D341Med (cell line): Measurements from ENCODE around the gene ADAMTSL3.

ENCODE experiments used
- DNase-seq: peaks from one replicate; pipeline ENCODE4 v3.0.0; 2012; ENCODE audit warnings: low spot score

ADAMTSL3 gene, protein sequence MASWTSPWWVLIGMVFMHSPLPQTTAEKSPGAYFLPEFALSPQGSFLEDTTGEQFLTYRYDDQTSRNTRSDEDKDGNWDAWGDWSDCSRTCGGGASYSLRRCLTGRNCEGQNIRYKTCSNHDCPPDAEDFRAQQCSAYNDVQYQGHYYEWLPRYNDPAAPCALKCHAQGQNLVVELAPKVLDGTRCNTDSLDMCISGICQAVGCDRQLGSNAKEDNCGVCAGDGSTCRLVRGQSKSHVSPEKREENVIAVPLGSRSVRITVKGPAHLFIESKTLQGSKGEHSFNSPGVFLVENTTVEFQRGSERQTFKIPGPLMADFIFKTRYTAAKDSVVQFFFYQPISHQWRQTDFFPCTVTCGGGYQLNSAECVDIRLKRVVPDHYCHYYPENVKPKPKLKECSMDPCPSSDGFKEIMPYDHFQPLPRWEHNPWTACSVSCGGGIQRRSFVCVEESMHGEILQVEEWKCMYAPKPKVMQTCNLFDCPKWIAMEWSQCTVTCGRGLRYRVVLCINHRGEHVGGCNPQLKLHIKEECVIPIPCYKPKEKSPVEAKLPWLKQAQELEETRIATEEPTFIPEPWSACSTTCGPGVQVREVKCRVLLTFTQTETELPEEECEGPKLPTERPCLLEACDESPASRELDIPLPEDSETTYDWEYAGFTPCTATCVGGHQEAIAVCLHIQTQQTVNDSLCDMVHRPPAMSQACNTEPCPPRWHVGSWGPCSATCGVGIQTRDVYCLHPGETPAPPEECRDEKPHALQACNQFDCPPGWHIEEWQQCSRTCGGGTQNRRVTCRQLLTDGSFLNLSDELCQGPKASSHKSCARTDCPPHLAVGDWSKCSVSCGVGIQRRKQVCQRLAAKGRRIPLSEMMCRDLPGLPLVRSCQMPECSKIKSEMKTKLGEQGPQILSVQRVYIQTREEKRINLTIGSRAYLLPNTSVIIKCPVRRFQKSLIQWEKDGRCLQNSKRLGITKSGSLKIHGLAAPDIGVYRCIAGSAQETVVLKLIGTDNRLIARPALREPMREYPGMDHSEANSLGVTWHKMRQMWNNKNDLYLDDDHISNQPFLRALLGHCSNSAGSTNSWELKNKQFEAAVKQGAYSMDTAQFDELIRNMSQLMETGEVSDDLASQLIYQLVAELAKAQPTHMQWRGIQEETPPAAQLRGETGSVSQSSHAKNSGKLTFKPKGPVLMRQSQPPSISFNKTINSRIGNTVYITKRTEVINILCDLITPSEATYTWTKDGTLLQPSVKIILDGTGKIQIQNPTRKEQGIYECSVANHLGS (N-terminal part only)

DNA sequence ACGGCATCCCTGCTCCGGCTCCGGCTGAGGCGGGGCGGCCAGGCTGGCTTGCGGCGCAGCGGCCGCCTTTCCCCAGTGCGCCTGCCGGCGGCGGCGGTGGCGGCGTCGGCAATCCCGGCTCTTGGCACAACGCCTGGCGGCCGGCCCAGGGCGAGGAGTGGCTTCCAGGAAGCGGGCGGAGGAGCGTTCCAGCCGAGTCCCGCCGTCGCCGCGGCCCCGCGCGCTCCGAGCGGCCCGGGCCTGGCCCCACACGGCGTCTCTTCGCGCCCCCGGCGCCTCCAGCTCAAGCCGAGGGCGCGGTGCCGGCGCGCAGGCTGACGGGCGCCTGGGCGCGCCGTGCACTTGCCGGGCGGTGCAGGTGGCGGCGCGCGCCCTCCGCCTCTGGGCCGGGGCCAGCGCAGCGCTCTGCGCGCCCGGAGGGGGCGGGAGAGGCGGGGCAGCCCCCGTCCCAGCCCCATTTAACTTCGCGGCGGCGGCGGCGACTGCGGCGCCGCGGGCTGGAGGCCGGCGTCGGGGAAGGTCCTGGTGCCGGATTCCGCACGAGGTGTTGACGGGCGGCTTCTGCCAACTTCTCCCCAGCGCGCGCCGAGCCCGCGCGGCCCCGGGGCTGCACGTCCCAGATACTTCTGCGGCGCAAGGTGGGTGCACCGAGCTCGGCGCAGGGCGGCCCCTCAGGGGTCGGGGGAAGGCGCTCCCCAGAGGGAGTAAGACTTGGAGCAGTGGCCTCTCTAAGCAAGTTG lies at the start of gene ADAMTSL3:
Gene ADAMTSL3, plus strand, starts transcription at position 485 of the 740 bp plus-strand sequence. CDS start 1,639 bp downstream, outside the sequence.
- peak; percentile 89 for DNase-seq

- no peak for DNase-seq
Observed at GRCh38 chr15:83604549-83604948, 49.4 kb upstream of the ADAMTSL3 start.

GRCh38 chr15:83605111-83605945 lies 48.6 kb upstream of the ADAMTSL3 start:
- no peak for DNase-seq

- DNase-seq, result no peak
Observed at GRCh38 chr15:83610132-83610531, 43.8 kb upstream of the ADAMTSL3 start.

GRCh38 chr15:83610901-83611685 lies 42.8 kb upstream of the ADAMTSL3 start:
- DNase-seq, result no peak

DNA sequence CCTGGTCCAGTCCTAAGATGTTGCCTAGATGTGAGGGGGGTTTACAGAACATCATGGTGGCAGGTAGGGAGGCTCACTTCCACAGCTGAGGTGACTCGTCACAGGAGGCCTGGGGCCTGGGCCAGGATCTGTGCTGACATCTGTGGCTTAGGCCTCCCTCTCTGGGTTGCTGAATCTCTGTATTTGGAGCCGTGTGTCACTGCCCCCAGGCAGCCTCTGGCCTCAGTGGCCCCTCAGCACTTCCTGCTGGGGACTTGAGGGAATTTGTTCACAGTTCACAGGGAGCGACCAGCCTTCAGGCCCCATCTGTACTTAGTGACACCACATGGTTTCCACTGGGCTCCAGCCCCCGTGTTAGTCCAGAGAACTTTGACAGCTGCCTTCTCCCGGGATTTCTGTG lies 41.7 kb upstream of the ADAMTSL3 start:
- DNase-seq, result no peak

DNA sequence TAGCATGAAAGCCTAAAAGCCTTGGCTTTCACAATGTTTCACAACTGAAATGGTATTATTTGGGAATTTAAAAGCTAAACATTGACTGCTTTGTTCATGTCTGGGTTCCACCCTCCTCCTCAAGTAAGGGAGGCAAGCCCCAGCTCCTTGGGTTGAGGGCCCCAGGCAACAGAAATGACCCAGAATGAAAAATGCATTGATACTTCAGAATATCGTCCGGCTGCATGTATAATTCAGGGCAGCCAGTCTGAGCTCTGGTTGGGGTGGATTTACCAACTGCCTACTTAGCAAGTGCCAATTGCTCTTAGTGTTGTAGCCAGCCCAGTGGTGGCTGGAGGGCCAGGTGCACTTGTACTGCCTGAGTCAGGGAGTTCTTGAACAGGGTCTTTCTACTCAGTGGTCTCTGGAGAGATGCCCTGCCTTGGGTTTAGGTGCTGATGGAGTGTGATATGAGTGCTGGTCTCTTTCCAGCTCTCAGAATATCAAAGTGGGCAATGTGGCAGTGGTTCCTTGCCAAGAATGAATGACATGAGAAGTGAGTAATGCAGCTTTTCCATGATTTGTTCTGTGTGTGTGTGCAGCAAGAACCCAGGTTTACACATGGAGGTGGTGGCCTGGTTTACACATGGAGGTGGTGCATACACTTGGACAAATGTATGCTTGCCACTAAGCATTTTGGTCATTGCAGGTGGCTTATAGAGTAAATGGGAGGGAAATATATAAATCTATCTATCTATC lies 40.9 kb upstream of the ADAMTSL3 start:
- DNase-seq, result no peak

GRCh38 chr15:83613714-83614113 lies 40.2 kb upstream of the ADAMTSL3 start:
- no peak for DNase-seq

- no peak for DNase-seq
Observed at GRCh38 chr15:83616840-83617239, 37.1 kb upstream of the ADAMTSL3 start.

DNA sequence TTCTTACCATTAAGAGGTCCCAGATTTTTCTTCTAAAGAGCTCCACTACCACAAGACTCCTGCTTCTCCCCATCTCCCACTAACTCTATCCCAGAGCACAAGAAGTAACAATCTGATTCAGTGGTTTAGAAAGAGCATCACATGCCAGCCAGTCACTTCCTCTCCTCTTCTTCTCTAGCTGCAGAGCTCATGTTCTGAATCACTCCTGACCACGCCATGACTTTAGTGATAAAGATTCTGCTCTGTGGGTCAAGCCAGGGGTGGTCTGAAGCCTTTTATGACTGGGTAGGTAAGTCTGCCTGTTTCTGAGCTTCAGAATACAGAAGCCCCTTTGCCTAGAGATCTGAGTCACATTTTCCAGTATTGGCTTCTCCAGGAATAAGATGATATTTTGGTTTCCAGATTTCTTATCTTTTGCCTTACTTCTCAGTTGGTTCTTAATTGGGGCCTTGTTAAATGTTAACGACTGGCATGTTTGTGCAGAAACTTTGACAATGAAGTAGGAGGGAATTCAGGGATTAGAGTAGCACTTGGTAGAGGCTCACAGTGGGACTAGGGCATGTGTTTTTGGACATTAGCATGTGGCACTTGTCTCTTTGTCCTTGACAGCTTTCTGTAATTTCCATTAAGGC lies 27.6 kb upstream of the ADAMTSL3 start:
- DNase-seq, result no peak

DNA sequence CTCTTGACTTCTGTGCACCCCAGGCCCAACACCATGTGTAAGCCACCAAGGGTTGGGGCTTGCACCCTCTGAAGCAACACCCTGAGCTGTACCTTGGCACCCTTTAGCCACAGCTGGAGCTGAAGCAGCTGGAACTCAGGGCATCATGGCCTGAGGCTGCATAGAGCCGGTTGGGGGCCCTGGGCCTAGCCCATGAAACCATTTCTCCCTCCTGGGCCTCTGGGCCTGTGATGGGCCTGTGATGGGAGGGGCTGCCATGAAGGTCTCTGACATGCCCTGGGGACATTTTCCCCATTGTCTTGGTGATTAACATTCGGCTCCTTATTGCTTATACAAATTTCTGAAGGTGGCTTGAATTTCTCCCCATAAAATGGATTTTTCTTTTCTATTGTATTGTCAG lies 22.4 kb upstream of the ADAMTSL3 start:
- no peak for DNase-seq

- no peak for DNase-seq
Observed at GRCh38 chr15:83643201-83643600, 10.7 kb upstream of the ADAMTSL3 start.

GRCh38 chr15:83644439-83644838 lies 9.5 kb upstream of the ADAMTSL3 start:
- no peak for DNase-seq

DNA sequence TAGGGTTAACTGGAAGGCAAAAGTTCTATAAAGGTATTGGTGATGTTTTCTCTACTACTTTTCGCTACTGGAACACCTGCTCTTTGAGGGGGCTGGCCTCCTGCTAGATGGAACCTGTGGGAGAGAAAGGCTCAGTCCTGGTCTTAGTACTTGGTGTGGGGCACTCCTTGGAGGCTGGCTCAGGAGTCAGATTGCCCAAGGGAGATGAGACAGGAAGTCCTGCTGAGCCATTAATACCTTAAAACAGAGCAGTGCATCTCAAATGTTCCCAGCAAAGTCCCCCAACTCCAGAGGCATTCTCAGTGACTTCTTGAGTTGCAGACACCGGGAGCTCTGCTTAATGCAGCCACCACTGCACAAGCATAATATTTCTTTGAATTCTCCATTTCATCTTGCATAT lies 3.1 kb upstream of the ADAMTSL3 start:
- DNase-seq, result no peak

DNA sequence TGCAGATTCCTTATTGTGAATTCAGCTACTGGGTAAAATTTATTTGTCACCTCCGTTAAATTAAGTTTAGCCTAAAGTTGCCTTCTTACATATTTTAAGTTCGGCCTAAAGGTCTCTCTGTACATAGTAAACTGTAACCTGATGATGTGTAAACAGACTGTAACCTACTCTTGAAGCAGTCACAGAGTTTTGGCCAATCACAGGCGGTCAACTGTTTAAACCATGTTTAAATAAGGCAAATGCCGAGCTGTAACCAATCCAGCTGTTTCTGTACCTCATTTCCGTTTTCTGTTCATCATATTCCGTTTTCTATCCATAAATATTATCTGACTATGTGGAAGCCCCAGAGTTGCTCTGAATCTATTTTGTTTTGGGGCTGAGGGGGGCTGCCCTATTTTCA lies 2.4 kb upstream of the ADAMTSL3 start:
- no peak for DNase-seq

- DNase-seq, result no peak
Observed at GRCh38 chr15:83652626-83653204, 1.2 kb upstream of the ADAMTSL3 start.

- no peak for DNase-seq
Observed at GRCh38 chr15:83653288-83653638, 660 bp upstream of the ADAMTSL3 start.
